ENCODE measurements around the gene URB1.

URB1 gene

GRCh38 chr21:32321480-32321879, 71.3 kb downstream of the URB1 start:
- TF ChIP-seq, protein P1, sequence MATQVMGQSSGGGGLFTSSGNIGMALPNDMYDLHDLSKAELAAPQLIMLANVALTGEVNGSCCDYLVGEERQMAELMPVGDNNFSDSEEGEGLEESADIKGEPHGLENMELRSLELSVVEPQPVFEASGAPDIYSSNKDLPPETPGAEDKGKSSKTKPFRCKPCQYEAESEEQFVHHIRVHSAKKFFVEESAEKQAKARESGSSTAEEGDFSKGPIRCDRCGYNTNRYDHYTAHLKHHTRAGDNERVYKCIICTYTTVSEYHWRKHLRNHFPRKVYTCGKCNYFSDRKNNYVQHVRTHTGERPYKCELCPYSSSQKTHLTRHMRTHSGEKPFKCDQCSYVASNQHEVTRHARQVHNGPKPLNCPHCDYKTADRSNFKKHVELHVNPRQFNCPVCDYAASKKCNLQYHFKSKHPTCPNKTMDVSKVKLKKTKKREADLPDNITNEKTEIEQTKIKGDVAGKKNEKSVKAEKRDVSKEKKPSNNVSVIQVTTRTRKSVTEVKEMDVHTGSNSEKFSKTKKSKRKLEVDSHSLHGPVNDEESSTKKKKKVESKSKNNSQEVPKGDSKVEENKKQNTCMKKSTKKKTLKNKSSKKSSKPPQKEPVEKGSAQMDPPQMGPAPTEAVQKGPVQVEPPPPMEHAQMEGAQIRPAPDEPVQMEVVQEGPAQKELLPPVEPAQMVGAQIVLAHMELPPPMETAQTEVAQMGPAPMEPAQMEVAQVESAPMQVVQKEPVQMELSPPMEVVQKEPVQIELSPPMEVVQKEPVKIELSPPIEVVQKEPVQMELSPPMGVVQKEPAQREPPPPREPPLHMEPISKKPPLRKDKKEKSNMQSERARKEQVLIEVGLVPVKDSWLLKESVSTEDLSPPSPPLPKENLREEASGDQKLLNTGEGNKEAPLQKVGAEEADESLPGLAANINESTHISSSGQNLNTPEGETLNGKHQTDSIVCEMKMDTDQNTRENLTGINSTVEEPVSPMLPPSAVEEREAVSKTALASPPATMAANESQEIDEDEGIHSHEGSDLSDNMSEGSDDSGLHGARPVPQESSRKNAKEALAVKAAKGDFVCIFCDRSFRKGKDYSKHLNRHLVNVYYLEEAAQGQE (IDR thresholded peaks at IDR 0.05; ENCODE audit: insufficient read depth in 1 of 2, low read depth in 2 of 2, low read length in 2 of 2): no peak
- no peak for TF ChIP-seq TAF1 (IDR thresholded peaks at IDR 0.05; ENCODE audit: borderline replicate concordance, insufficient read depth, low read length)
- TF ChIP-seq FOXP2 (optimal IDR thresholded peaks at IDR 0.05; ENCODE audit: borderline replicate concordance, extremely low read depth, extremely low read length, insufficient read depth): no peak
- no peak for TF ChIP-seq POLR2AphosphoS5 (IDR thresholded peaks at IDR 0.05; ENCODE audit: low read depth, low read length)
- TF ChIP-seq SIN3A (IDR thresholded peaks at IDR 0.05; ENCODE audit: borderline replicate concordance, insufficient read depth, low read length): no peak

DNA sequence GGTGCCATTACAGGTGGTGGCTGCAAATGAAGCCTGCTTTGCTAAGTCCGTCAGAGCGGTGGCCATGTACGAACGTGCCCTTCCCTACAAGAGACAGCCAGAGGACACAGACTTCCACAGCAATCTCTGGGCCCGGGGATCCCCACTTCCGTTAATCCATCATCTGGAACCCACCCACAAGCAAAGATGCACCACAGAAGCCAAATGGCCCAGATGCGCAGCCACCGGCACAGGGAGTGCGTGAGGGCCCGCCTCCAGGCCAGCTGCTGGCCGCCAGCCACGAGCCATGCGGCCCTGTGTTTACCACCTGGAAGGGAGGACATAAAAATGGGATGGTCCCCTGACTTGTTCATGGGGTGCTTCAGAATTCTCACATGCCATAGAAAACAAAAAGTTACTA, 72.1 kb downstream of the URB1 start:
- TF ChIP-seq FOXP2 (optimal IDR thresholded peaks at IDR 0.05; ENCODE audit: borderline replicate concordance, extremely low read depth, extremely low read length, insufficient read depth): no peak
- TF ChIP-seq, protein P1 (IDR thresholded peaks at IDR 0.05; ENCODE audit: insufficient read depth in 1 of 2, low read depth in 2 of 2, low read length in 2 of 2): no peak
- TF ChIP-seq POLR2AphosphoS5 (IDR thresholded peaks at IDR 0.05; ENCODE audit: low read depth, low read length): no peak

DNA sequence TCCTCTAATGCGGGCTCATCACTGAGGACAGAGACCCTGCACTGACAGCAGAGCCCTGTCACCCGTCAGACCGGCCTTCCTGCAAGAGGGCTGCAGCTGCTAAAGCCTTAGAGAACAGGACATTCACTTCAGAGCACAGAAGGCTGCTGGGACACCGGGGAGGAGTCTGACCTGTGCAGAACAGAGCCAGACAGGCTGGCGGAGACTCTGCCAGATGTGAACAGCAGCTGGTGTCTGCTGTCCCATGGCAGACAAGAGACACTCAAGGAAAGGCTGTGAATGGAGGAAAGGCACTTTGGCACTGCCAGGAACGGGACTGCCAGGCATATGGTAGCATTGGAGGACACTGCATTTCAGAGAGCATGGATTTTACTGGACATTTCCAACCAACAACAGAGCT, 72.8 kb downstream of the URB1 start:
- TF ChIP-seq, protein P1 (IDR thresholded peaks at IDR 0.05; ENCODE audit: insufficient read depth in 1 of 2, low read depth in 2 of 2, low read length in 2 of 2): no peak
- no peak for TF ChIP-seq POLR2AphosphoS5 (IDR thresholded peaks at IDR 0.05; ENCODE audit: low read depth, low read length)
- no peak for TF ChIP-seq SIN3A (IDR thresholded peaks at IDR 0.05; ENCODE audit: borderline replicate concordance, insufficient read depth, low read length)
- no peak for TF ChIP-seq TAF1 (IDR thresholded peaks at IDR 0.05; ENCODE audit: borderline replicate concordance, insufficient read depth, low read length)
- TF ChIP-seq FOXP2 (optimal IDR thresholded peaks at IDR 0.05; ENCODE audit: borderline replicate concordance, extremely low read depth, extremely low read length, insufficient read depth): no peak

DNA sequence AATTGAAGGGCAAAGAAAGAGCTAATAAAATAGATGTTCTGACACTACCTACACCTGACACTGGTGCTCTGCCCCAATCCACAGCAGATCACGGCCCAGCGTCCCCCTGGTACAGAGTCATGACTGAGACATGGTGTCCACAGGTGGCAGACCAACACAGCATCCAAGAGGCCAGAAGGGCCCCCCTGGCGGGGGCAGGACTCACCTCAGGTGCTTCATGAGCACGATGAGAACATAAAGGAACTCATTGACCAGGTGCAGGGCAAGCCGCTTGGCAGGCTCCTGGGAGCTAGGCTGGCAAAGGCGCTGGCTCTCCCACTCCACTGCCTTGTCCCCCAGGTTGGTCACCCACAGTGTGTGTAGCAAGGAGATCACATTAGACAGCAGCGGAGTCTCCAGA, 73.8 kb downstream of the URB1 start:
- TF ChIP-seq SIN3A (IDR thresholded peaks at IDR 0.05; ENCODE audit: borderline replicate concordance, insufficient read depth, low read length) (no peak), FOXP2 (optimal IDR thresholded peaks at IDR 0.05; ENCODE audit: borderline replicate concordance, extremely low read depth, extremely low read length, insufficient read depth) (no peak), POLR2AphosphoS5 (IDR thresholded peaks at IDR 0.05; ENCODE audit: low read depth, low read length) (no peak), TAF1 (IDR thresholded peaks at IDR 0.05; ENCODE audit: borderline replicate concordance, insufficient read depth, low read length) (no peak)
- TF ChIP-seq, protein P1 (IDR thresholded peaks at IDR 0.05; ENCODE audit: insufficient read depth in 1 of 2, low read depth in 2 of 2, low read length in 2 of 2): no peak

- TF ChIP-seq, protein P1 (IDR thresholded peaks at IDR 0.05; ENCODE audit: insufficient read depth in 1 of 2, low read depth in 2 of 2, low read length in 2 of 2): no peak
Observed at GRCh38 chr21:32317726-32318125, 75.1 kb downstream of the URB1 start.
